LNCaP clone FGC (cell line): ENCODE measurements around the gene GNG12.

ENCODE experiments used
- DNase-seq: peaks from one replicate; pipeline ENCODE4 v3.0.0-alpha.2; 2011; ENCODE audit warnings: low read depth
- H3K4me3 ChIP-seq: 2 replicates; pipeline ENCODE4 v1.5.1; 2011; ENCODE audit warnings: mild to moderate bottlenecking, low read depth, low read length, control low read depth
- CTCF ChIP-seq: IDR thresholded peaks from 2 replicates; pipeline ENCODE4 v1.5.1; 2012; ENCODE audit warnings: mild to moderate bottlenecking; ENCODE audit not compliant: control insufficient read depth, insufficient read depth; ENCODE audit errors: extremely low read depth

GNG12 gene

DNA sequence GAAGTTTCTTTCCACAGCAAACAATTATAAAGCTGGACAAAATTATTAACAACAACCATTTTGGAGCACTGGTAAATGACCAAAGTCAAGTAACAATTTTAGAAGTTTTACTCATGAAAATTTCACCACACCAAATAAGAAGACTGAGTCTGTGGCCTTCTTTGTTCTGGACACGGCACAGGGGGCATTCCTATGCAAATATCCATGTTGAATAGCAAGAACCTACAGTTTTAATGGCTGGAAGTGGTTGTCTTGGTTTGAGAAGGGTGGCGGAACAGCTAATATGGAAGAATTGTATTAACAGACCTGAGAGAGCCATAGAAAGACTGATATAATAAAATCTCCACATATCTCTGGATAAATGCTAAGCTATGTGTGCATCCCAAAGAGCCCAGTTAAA, 177.7 kb downstream of the GNG12 start:
- DNase-seq, result no peak
- no peak for TF ChIP-seq CTCF
- no peak overlapping the region for H3K4me3 ChIP-seq

GRCh38 chr1:67653304-67653703, 180.0 kb downstream of the GNG12 start:
- no peak for DNase-seq
- no peak overlapping the region for H3K4me3 ChIP-seq
- no peak for TF ChIP-seq CTCF

- DNase-seq, result no peak
- H3K4me3 ChIP-seq, result no peak overlapping the region
Observed at GRCh38 chr1:67652800-67653199, 180.5 kb downstream of the GNG12 start.

More at GRCh38 chr1:67652800-67653199, 180.5 kb downstream of the GNG12 start:
- no peak for TF ChIP-seq CTCF
